Raji (cell line): ENCODE data around the gene RAPGEF4.

Experiments used
- POLR2A ChIP-seq: IDR thresholded peaks from 2 replicates; pipeline ENCODE4 v1.6.1; 2011; ENCODE audit warnings: low read depth, low read length, control low read depth; ENCODE audit not compliant: insufficient read depth

The RAPGEF4 gene

GRCh38 chr2:172955587-172955986, 219.9 kb downstream of the RAPGEF4 start:
- TF ChIP-seq POLR2A: no peak

GRCh38 chr2:172957734-172958133, 222.1 kb downstream of the RAPGEF4 start:
- no peak for TF ChIP-seq POLR2A

GRCh38 chr2:172962082-172962481, 226.4 kb downstream of the RAPGEF4 start:
- no peak for TF ChIP-seq POLR2A

GRCh38 chr2:172962824-172963223, 227.2 kb downstream of the RAPGEF4 start:
- TF ChIP-seq POLR2A: no peak

- TF ChIP-seq POLR2A: no peak
These were observed 229.0 kb downstream of the RAPGEF4 start for GRCh38 chr2:172964511-172965139.

- no peak for TF ChIP-seq POLR2A
These were observed 230.0 kb downstream of the RAPGEF4 start for GRCh38 chr2:172965433-172966212.

GRCh38 chr2:172967036-172967982, 231.7 kb downstream of the RAPGEF4 start:
- TF ChIP-seq POLR2A: no peak

GRCh38 chr2:172968061-172968469, 232.4 kb downstream of the RAPGEF4 start:
- TF ChIP-seq POLR2A: no peak

GRCh38 chr2:172969166-172969565, 233.5 kb downstream of the RAPGEF4 start:
- TF ChIP-seq POLR2A: no peak

GRCh38 chr2:172969609-172970008, 234.0 kb downstream of the RAPGEF4 start:
- no peak for TF ChIP-seq POLR2A

GRCh38 chr2:172970660-172971059, 235.0 kb downstream of the RAPGEF4 start:
- no peak for TF ChIP-seq POLR2A

GRCh38 chr2:172972005-172972619, 236.5 kb downstream of the RAPGEF4 start:
- TF ChIP-seq POLR2A: no peak

GRCh38 chr2:172974762-172975161, 239.1 kb downstream of the RAPGEF4 start:
- no peak for TF ChIP-seq POLR2A

GRCh38 chr2:172976116-172976515, 240.5 kb downstream of the RAPGEF4 start:
- TF ChIP-seq POLR2A: no peak

GRCh38 chr2:172976816-172977215, 241.2 kb downstream of the RAPGEF4 start:
- TF ChIP-seq POLR2A: no peak
